Left lung (tissue), 10 donors: ENCODE results near the gene WBP1. TPM values are rescaled to one million over a fixed set of nuclear protein-coding genes. Genes with fewer than 3 reads are reported as not detected.
A peak's percentile ranks its signal among the peaks of the same experiment; 100 is the strongest.

Experiments used
- ATAC-seq: fragments of 200-7000 bp; cut with Tn5 transposase; one replicate; pipeline ENCODE4 v1.9.1; 2020; ENCODE audit warnings: moderate library complexity
- DNase-seq, 4 donors: peaks; one replicate each; pipeline ENCODE4 v3.0.0-alpha.2; 2013 to 2020
- H3K27ac ChIP-seq, 2 donors: fragments of 200-600 bp; sonication (generic) in 1 of 2; one replicate each; pipeline versions ENCODE4 v1.5.0 to v1.8.0; 2020 to 2021
- H3K27me3 ChIP-seq, 2 donors: fragments of 200-600 bp; sonication (generic) in 1 of 2; one replicate each; pipeline versions ENCODE4 v1.5.0 to v1.8.0; 2020 to 2021
- H3K36me3 ChIP-seq, 2 donors: fragments of 200-600 bp; sonication (generic) in 1 of 2; one replicate each; pipeline versions ENCODE4 v1.5.0 to v1.8.0; 2020 to 2021
- H3K4me1 ChIP-seq, 2 donors: fragments of 200-600 bp; one replicate each; pipeline ENCODE4 v1.8.0; 2021
- H3K4me3 ChIP-seq, 2 donors: fragments of 200-600 bp; sonication (generic) in 1 of 2; one replicate each; pipeline versions ENCODE4 v1.5.0 to v1.8.0; 2020 to 2021; ENCODE audit warnings: mild to moderate bottlenecking in 1 of 2
- H3K9me3 ChIP-seq, 2 donors: fragments of 200-600 bp; sonication (generic) in 1 of 2; one replicate each; pipeline versions ENCODE4 v1.5.0 to v1.8.0; 2020 to 2021
- intact Hi-C, 2 donors: fragments of 100-400 bp; cut with DNase I; formaldehyde crosslinking; loops; one replicate each; pipeline versions ENCODE4 v1.11.2 to v1.14.2; 2022
- polyA plus RNA-seq, 6 donors: library from polyadenylated mRNA; unstranded; fragments of 120-200 nt; gene quantifications; one replicate each; pipeline ENCODE4 v1.2.1, GENCODE V29; 2013; ENCODE audit not compliant: insufficient read length in 6 of 6
- total RNA-seq, 2 donors: library from RNA; stranded (reverse); fragmentation: NEBNext Ultra II Directional; extraction: Animal tissue kit (Norgen Biotek cat#: 25700); gene quantifications; one replicate each; pipeline ENCODE4 v1.2.1, GENCODE V29; 2021
- TF ChIP-seq, protein P1 (sequence below), 2 donors: fragments of 200-600 bp; sonication (generic) in 1 of 2; IDR thresholded peaks; one replicate each; pipeline versions ENCODE4 v1.5.0 to v1.8.0; 2021; ENCODE audit warnings: antibody characterized with exemption in 2 of 2
- donor health status: DM: no; HTN: yes; CAD: no.
- donor health status: DM: no; HTN: no; CAD: no.

WBP1 gene
- total and polyA plus RNA-seq, 8 donors, result 38.7 to 122 (median 108) TPM

DNA sequence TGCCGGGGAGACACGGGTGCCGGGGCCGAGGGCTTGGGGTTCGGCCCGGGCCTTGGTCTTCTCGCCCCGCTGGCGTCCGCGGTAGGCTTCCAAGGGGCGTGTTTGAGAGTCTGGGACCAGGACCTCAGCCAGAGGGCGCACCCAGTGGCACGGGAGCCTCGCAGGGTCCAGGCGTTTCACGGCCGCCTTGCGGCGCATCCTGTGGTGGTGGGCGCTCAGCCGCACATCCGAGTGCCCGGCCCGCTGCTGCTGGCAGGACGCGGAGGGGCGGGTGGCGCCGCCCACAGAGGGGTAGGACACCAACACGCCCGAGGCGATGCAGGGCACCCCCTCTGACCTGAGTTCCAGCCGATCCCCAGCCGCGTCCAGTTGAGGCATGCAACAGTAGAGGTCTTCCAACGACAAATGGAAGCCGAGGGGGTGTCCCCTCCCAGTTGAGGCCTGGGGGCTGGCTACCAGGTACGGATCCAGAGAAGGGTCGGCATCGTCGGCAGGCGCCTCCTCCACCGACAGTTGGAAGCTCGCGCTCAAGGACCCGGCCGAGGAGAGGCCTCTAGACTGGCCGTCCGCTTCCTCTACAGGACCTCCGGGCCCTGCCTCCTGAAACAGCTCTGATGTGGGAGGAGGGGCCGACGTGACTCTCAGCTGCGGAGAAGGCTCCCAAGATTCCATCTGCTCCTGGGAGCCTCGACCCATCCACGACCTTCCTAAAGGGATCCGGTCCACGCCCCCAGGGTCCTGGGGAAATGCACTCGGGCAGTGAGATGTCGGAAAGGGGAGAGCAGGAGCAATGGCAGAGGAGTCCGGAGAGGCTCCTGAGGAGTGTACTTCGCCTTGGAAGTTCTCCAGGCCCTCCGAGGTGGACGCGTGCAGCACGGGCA, 43.1 kb upstream of the WBP1 start:
- H3K36me3 ChIP-seq, result no peaks in the 10 kb centered on the region
- H3K9me3 ChIP-seq, result no peaks in the 10 kb centered on the region
- TF ChIP-seq, protein P1, sequence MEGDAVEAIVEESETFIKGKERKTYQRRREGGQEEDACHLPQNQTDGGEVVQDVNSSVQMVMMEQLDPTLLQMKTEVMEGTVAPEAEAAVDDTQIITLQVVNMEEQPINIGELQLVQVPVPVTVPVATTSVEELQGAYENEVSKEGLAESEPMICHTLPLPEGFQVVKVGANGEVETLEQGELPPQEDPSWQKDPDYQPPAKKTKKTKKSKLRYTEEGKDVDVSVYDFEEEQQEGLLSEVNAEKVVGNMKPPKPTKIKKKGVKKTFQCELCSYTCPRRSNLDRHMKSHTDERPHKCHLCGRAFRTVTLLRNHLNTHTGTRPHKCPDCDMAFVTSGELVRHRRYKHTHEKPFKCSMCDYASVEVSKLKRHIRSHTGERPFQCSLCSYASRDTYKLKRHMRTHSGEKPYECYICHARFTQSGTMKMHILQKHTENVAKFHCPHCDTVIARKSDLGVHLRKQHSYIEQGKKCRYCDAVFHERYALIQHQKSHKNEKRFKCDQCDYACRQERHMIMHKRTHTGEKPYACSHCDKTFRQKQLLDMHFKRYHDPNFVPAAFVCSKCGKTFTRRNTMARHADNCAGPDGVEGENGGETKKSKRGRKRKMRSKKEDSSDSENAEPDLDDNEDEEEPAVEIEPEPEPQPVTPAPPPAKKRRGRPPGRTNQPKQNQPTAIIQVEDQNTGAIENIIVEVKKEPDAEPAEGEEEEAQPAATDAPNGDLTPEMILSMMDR (IDR thresholded peaks at IDR 0.05), result peak; percentile 12 to 28
- H3K27me3 ChIP-seq, result peaks cover 0 to 28% of the 10 kb centered on the region in 2 donors
- H3K27ac ChIP-seq, result no peak overlapping the region
- peak in 2 of 4 donors; percentile 42 to 67 for DNase-seq
- H3K4me3 ChIP-seq, result peak overlapping the region; percentile 44 to 48
- H3K4me1 ChIP-seq, result peaks cover 0 to 20% of the 10 kb centered on the region in 2 donors
- intact Hi-C loops, result no loop called here
- ATAC-seq, result peak; percentile 83

DNA sequence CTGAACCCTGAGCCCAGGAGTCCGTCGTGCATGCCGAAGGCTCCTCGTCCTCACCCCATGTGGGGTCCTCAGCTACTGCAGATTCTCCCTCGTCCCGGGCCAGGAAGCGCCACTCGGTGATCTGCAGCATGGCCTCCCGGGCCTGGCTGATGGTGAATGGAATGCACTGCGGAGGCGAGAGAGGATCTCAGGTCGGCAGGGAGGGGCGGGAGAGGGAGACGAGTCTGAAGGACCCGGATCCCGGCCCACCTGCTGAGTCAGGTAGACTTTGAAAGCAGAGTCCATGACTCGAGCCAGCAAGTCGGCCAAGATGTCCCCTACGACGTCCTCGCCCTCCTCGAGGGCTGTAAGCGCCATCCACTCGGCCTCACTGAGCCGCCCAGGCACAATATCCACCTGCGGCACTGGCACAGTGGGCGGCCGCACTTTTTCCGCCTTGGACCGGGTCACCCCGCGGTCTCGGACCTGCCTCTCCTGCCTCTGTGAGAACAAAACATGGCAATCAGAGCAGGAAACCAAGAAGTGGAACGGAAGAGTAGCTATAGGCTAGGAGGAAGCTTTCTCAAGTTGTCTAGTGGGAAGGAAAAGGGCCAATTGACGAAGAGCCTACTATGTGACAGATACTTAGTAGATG, 42.4 kb upstream of the WBP1 start:
- Histone ChIP-seq H3K27ac (no peak overlapping the region), H3K9me3 (no peaks in the 10 kb centered on the region), H3K27me3 (peaks cover 0 to 28% of the 10 kb centered on the region in 2 donors), H3K36me3 (no peaks in the 10 kb centered on the region), H3K4me3 (peak overlapping the region; percentile 44 to 48), H3K4me1 (peaks cover 2 to 23% of the 10 kb centered on the region in 2 donors)
- intact Hi-C loops, result no loop called here
- ATAC-seq (peak; percentile 17), DNase-seq (peak in 1 of 4 donors; percentile 14)
- TF ChIP-seq, protein P1 (IDR thresholded peaks at IDR 0.05), result no peak

DNA sequence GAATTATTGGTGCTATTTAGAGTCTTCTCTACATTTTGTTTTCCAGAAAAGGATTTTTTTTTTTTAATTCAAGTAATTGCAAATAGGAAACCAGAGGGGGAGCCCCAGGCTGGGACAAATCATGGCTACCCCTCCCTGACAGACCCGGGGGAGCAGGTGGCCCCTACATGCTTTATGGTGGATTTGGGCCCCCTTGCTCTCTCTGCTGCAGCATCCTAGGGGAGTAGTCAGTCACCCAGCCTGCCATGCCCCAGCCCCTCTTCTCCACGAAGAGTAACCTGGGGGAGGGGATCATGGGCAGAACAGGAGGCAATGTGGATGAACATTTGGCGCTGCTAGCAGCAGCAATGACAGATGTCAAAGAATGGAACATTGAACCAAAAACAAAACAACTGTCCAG, 41.5 kb upstream of the WBP1 start:
- H3K4me1 ChIP-seq, result peaks cover 4 to 29% of the 10 kb centered on the region in 2 donors

DNA sequence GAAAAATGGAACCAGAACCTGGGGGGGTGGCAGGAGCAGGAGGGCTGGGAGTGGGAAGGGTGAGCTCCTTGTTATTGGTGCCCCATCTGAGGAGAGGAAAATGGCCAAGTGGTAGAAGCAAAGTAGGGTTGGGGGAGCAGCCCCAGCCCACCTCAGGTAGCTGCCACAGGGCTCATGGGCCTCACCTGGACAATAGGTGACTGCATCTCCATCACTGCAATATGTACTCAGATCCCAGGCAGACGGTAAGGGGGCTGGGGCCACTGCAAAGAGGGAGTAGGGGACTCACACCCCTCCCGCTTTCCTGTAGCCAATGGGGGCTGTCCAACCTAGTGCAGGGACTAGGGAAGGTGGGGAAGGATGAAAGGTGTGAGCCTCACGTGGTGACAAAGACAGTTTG, 41.0 kb upstream of the WBP1 start:
- Histone ChIP-seq H3K4me3 (no peak overlapping the region), H3K27ac (no peak overlapping the region), H3K27me3 (peaks cover 0 to 34% of the 10 kb centered on the region in 2 donors), H3K4me1 (peaks cover 4 to 33% of the 10 kb centered on the region in 2 donors), H3K36me3 (no peaks in the 10 kb centered on the region), H3K9me3 (no peaks in the 10 kb centered on the region)
- intact Hi-C loops, result no loop called here
- DNase-seq, result no peak
- no peak for ATAC-seq
- TF ChIP-seq, protein P1 (IDR thresholded peaks at IDR 0.05), result no peak

More for the DNA sequence above, 41.5 kb upstream of the WBP1 start:
- H3K4me3 ChIP-seq, result no peak overlapping the region
- intact Hi-C loops, result no loop called here
- TF ChIP-seq, protein P1 (IDR thresholded peaks at IDR 0.05), result no peak
- H3K36me3 ChIP-seq, result no peaks in the 10 kb centered on the region
- no peak for ATAC-seq
- no peak overlapping the region for H3K27ac ChIP-seq
- H3K9me3 ChIP-seq, result no peaks in the 10 kb centered on the region
- H3K27me3 ChIP-seq, result peaks cover 0 to 30% of the 10 kb centered on the region in 2 donors
- DNase-seq, result no peak

DNA sequence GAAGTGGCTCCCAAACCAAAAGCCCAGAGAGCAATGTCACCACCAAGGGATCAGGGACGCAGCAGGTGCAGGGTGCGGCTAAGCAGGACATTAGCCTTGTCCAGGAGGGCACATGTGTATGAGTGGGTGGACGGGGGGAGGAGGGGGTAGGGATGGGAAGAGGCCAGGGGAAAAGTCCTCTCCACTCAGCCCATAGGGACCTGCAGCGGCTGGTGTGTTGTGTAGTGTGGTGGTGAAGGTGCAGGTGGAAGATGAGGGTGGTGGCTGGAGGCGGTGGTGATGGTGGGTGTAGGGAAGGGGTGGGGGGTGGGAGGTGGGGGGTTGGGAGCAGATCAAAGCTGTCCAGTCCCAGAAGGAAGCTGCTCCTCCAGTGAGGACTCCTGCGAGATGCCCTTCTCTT, 40.5 kb upstream of the WBP1 start:
- peaks cover 4 to 36% of the 10 kb centered on the region in 2 donors for H3K4me1 ChIP-seq
- ATAC-seq (no peak), DNase-seq (no peak)
- TF ChIP-seq, protein P1 (IDR thresholded peaks at IDR 0.05), result no peak
- H3K27me3 ChIP-seq, result peaks cover 0 to 36% of the 10 kb centered on the region in 2 donors
- H3K36me3 ChIP-seq, result no peaks in the 10 kb centered on the region
- H3K27ac ChIP-seq, result no peak overlapping the region
- H3K9me3 ChIP-seq, result no peaks in the 10 kb centered on the region
- H3K4me3 ChIP-seq, result no peak overlapping the region
- intact Hi-C loops, result no loop called here
